Heart left ventricle (tissue), 16 donors: ENCODE measurements around the gene MICU1. TPM values are rescaled to one million over a fixed set of nuclear protein-coding genes. Genes with fewer than 3 reads are reported as not detected.

Source experiments
- ATAC-seq, 4 donors: fragments of 200-7000 bp; cut with Tn5 transposase; one replicate each; pipeline ENCODE4 v1.9.1; 2020 to 2022; ENCODE audit warnings: moderate library complexity in 4 of 4, mild to moderate bottlenecking in 3 of 4, moderate number of reproducible peaks in 1 of 4
- DNase-seq, 5 donors: peaks; one replicate each; pipeline ENCODE4 v3.0.0-alpha.2; 2020
- H3K27ac ChIP-seq, 12 donors: fragments of 200-600 bp; sonication (generic) in 4 of 12; one replicate each; pipeline versions ENCODE4 v1.5.0 to v1.8.0; 2016 to 2022; ENCODE audit warnings: mild to moderate bottlenecking in 2 of 12
- H3K27me3 ChIP-seq, 9 donors: fragments of 200-600 bp; sonication (generic) in 2 of 9; one replicate each; pipeline versions ENCODE4 v1.5.1 to v1.8.0; 2016 to 2022; ENCODE audit warnings: mild to moderate bottlenecking in 3 of 9
- H3K36me3 ChIP-seq, 9 donors: fragments of 200-600 bp; sonication (generic) in 2 of 9; one replicate each; pipeline versions ENCODE4 v1.5.0 to v1.8.0; 2018 to 2022; ENCODE audit warnings: mild to moderate bottlenecking in 2 of 9
- H3K4me1 ChIP-seq, 12 donors: fragments of 200-600 bp; sonication (generic) in 4 of 12; one replicate each; pipeline versions ENCODE4 v1.5.0 to v1.8.0; 2016 to 2022; ENCODE audit warnings: mild to moderate bottlenecking in 3 of 12
- H3K4me3 ChIP-seq, 12 donors: fragments of 200-600 bp; sonication (generic) in 4 of 12; one replicate each; pipeline versions ENCODE4 v1.5.0 to v1.8.0; 2017 to 2022; ENCODE audit warnings: mild to moderate bottlenecking in 9 of 12, moderate library complexity in 4 of 12
- H3K9me3 ChIP-seq, 12 donors: fragments of 200-600 bp; sonication (generic) in 4 of 12; one replicate each; pipeline versions ENCODE4 v1.5.0 to v1.8.0; 2016 to 2022; ENCODE audit warnings: mild to moderate bottlenecking in 1 of 12
- CTCF ChIP-seq, 12 donors: fragments of 200-600 bp; sonication (generic) in 4 of 12; IDR thresholded peaks; one replicate each; pipeline versions ENCODE4 v1.5.0 to v1.8.0; 2018 to 2022; ENCODE audit warnings: antibody characterized with exemption in 12 of 12, mild to moderate bottlenecking in 5 of 12
- POLR2A ChIP-seq, 2 donors: fragments of 450-650 bp; IDR thresholded peaks; one replicate each; pipeline ENCODE4 v1.6.1; 2017; ENCODE audit warnings: antibody characterized with exemption in 2 of 2, mild to moderate bottlenecking in 2 of 2, moderate library complexity in 2 of 2
- WGBS, 4 donors: extraction: QIAGEN DNeasy Blood & Tissue Kit in 2 of 4; methylation state at CpG; one replicate each; pipeline versions ENCODE4 v1.1.5 to v1.1.7; 2013 to 2018; 5-methylcytosine and 5-hydroxymethylcytosine counted together
- intact Hi-C, 10 donors: fragments of 100-400 bp; cut with DNase I; formaldehyde crosslinking; loops; one replicate each; pipeline versions ENCODE4 v1.11.1 to v1.14.2; 2022
- polyA plus RNA-seq, 2 donors: library from polyadenylated mRNA; stranded (reverse); fragments of 200-250 nt; gene quantifications; one replicate each; pipeline ENCODE4 v1.2.3, GENCODE V29; 2013
- total RNA-seq, 9 donors: library from RNA; depleted of rRNA in 2 of 9; stranded (reverse); fragments of >200 nt in 2 of 9; fragmentation: NEBNext Ultra II Directional in 3 of 9; extraction: Animal tissue kit (Norgen Biotek cat#: 25700) in 3 of 9; gene quantifications; one replicate each; pipeline versions ENCODE4 v1.1.0 to v1.2.4, GENCODE V29; 2016 to 2023
- donor health status: ischemic (EF 13 %, LVEDD 7.1; RV severe dilation, severe dysfunction).
- donor health status: healthy with polysubstance abuse.
- donor health status: DM: no; HTN: yes; CAD: no.
- donor health status: DM: no; HTN: no; CAD: no.
- donor health status: ischemic (EF 25% LVEDD 6.9; RV normal size, moderate dysfunction).
- donor health status: ischemic (EF 25% LVEDD 5.7; RV mildly dilated, moderate dysfunction).
- donor health status: healthy.
- donor health status: DM: yes; HTN: yes; CAD: no.
- donor health status: ischemic (EF 35%, LVEDD 5.7; RV mildly dilated, moderate dysfunction).
- donor health status: nonischemic (EF 11% LVEDD 7.7; RV severe dilation, severe dysfunction).
- donor health status: DM: yes; HTN: yes; CAD: no.
- donor health status: PGD.
- donor health status: ischemic (EF 29% LVEDD 5.4; RV normal size, mild dysfunction).
- donor health status: nonischemic (EF 23%, LVEDD 6.1; RV moderate dilation, normal function).

MICU1 gene
- total and polyA plus RNA-seq, 11 donors, result 33.3 to 54.2 (median 43.1) TPM

- H3K4me1 ChIP-seq, result peaks cover 8 to 79% (median 66%) of the 10 kb centered on the region in 12 donors
- no peaks in the 10 kb centered on the region for H3K9me3 ChIP-seq
- no peak for TF ChIP-seq POLR2A (IDR thresholded peaks at IDR 0.05)
- no peak for TF ChIP-seq CTCF (IDR thresholded peaks at IDR 0.05)
- peak overlapping the region in 1 of 12 donors; percentile 7 for H3K4me3 ChIP-seq
- intact Hi-C loops, result loop anchor here in 5 of 10 donors (5.0 to 10.0 kb wide), 4 partner anchors 72 to 440 kb away; no protein-coding TSS in a partner anchor
- H3K27me3 ChIP-seq, result no peaks in the 10 kb centered on the region
- H3K36me3 ChIP-seq, result peaks cover 0 to 45% (median 26%) of the 10 kb centered on the region in 9 donors
- DNase-seq, result peak in 1 of 5 donors; percentile 66
- no peak for ATAC-seq
- peak overlapping the region; percentile 82 to 98 (median 92) for H3K27ac ChIP-seq
- whole genome bisulfite sequencing, 4 donors, result 63 to 67% (median 67%) methylated on average over 17 of the region's 17 CpGs
These were observed 291.6 kb downstream of the MICU1 start for GRCh38 chr10:72334196-72334824.

- no peak overlapping the region for H3K4me3 ChIP-seq
- peaks cover 0 to 35% (median 17%) of the 10 kb centered on the region in 9 donors for H3K36me3 ChIP-seq
- ATAC-seq (no peak), DNase-seq (peak in 1 of 5 donors; percentile 49)
- no peaks in the 10 kb centered on the region for H3K9me3 ChIP-seq
- 75 to 82% (median 77%) methylated on average over 18 to 19 of the region's 19 CpGs for WGBS, 4 donors
- H3K27ac ChIP-seq, result peak overlapping the region; percentile 54 to 98 (median 90)
- TF ChIP-seq POLR2A (IDR thresholded peaks at IDR 0.05), result no peak
- TF ChIP-seq CTCF (IDR thresholded peaks at IDR 0.05), result peak in 1 of 12 donors; percentile 15
- intact Hi-C loops, result loop anchor here in 5 of 10 donors (5.0 to 10.0 kb wide), 4 partner anchors 71 to 439 kb away; no protein-coding TSS in a partner anchor
- peaks cover 8 to 89% (median 72%) of the 10 kb centered on the region in 12 donors for H3K4me1 ChIP-seq
- H3K27me3 ChIP-seq, result no peaks in the 10 kb centered on the region
These were observed 292.5 kb downstream of the MICU1 start for GRCh38 chr10:72333112-72334015.

- Histone ChIP-seq H3K27ac (peak overlapping the region; percentile 50 to 98 (median 88)), H3K36me3 (peaks cover 0 to 27% (median 9%) of the 10 kb centered on the region in 9 donors), H3K4me3 (peak overlapping the region in 2 of 12 donors; percentile 10 to 13), H3K4me1 (peaks cover 15 to 97% (median 80%) of the 10 kb centered on the region in 12 donors), H3K9me3 (no peaks in the 10 kb centered on the region), H3K27me3 (no peaks in the 10 kb centered on the region)
- intact Hi-C loops, result loop anchor here in 5 of 10 donors (5.0 to 10.0 kb wide), 4 partner anchors 70 to 438 kb away; no protein-coding TSS in a partner anchor
- no peak for TF ChIP-seq POLR2A (IDR thresholded peaks at IDR 0.05)
- TF ChIP-seq CTCF (IDR thresholded peaks at IDR 0.05), result no peak
- WGBS, 4 donors, result 51 to 60% (median 55%) methylated on average over 12 of the region's 12 CpGs
- DNase-seq, result peak in 1 of 5 donors; percentile 67
- ATAC-seq, result no peak
These were observed 293.3 kb downstream of the MICU1 start for GRCh38 chr10:72332423-72333111.
